Heart left ventricle (tissue), 13 donors: Measurements from ENCODE around the gene CPNE4.

Experiments
- POLR2A ChIP-seq, 2 donors: fragments of 450-650 bp; IDR thresholded peaks; one replicate each; pipeline ENCODE4 v1.6.1; 2017; ENCODE audit warnings: antibody characterized with exemption in 2 of 2, mild to moderate bottlenecking in 2 of 2, moderate library complexity in 2 of 2
- TF ChIP-seq, protein P1 (sequence below), 12 donors: fragments of 200-600 bp; sonication (generic) in 4 of 12; IDR thresholded peaks; one replicate each; pipeline versions ENCODE4 v1.5.0 to v1.8.0; 2018 to 2022; ENCODE audit warnings: antibody characterized with exemption in 12 of 12, mild to moderate bottlenecking in 5 of 12
- donor health status: ischemic (EF 13 %, LVEDD 7.1; RV severe dilation, severe dysfunction).
- donor health status: DM: no; HTN: yes; CAD: no.
- donor health status: DM: no; HTN: no; CAD: no.
- donor health status: ischemic (EF 25% LVEDD 6.9; RV normal size, moderate dysfunction).
- donor health status: ischemic (EF 25% LVEDD 5.7; RV mildly dilated, moderate dysfunction).
- donor health status: ischemic (EF 35%, LVEDD 5.7; RV mildly dilated, moderate dysfunction).
- donor health status: nonischemic (EF 11% LVEDD 7.7; RV severe dilation, severe dysfunction).
- donor health status: DM: yes; HTN: yes; CAD: no.
- donor health status: PGD.
- donor health status: ischemic (EF 29% LVEDD 5.4; RV normal size, mild dysfunction).
- donor health status: nonischemic (EF 23%, LVEDD 6.1; RV moderate dilation, normal function).

DNA sequence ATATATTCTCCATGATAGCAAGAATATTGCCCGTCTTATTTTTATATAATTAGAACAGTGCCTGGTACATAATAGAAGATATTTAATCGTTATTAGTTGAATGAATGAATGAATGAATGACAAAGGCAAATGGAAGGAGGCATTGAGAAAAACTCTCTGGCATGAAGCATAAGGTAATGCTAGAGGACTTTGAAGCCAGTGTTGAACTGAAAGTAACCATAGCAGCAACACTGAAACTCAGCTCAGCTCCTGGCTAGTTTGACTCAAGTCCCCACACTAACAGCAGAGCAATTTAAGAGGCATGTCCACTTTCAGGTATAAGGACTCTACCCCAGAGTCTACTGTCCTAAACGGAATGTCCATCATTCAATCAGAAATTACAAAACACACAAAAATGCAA is 227.0 kb downstream of the CPNE4 start:
- TF ChIP-seq, protein P1, sequence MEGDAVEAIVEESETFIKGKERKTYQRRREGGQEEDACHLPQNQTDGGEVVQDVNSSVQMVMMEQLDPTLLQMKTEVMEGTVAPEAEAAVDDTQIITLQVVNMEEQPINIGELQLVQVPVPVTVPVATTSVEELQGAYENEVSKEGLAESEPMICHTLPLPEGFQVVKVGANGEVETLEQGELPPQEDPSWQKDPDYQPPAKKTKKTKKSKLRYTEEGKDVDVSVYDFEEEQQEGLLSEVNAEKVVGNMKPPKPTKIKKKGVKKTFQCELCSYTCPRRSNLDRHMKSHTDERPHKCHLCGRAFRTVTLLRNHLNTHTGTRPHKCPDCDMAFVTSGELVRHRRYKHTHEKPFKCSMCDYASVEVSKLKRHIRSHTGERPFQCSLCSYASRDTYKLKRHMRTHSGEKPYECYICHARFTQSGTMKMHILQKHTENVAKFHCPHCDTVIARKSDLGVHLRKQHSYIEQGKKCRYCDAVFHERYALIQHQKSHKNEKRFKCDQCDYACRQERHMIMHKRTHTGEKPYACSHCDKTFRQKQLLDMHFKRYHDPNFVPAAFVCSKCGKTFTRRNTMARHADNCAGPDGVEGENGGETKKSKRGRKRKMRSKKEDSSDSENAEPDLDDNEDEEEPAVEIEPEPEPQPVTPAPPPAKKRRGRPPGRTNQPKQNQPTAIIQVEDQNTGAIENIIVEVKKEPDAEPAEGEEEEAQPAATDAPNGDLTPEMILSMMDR (IDR thresholded peaks at IDR 0.05) = no peak
- no peak for TF ChIP-seq POLR2A (IDR thresholded peaks at IDR 0.05)
